BE2C (cell line): ENCODE results near the gene HIVEP3.

Experiments
- DNase-seq: peaks from one replicate; pipeline ENCODE4 v3.0.0-alpha.2; 2020
- H3K27me3 ChIP-seq: fragments of 250-450 bp; sonication (Bioruptor Pico); 2 replicates; pipeline ENCODE4 v1.5.1; 2020; ENCODE audit warnings: mild to moderate bottlenecking
- H3K36me3 ChIP-seq: fragments of 250-450 bp; sonication (Bioruptor Pico); 2 replicates; pipeline ENCODE4 v1.5.1; 2020; ENCODE audit warnings: mild to moderate bottlenecking
- H3K4me1 ChIP-seq: fragments of 250-450 bp; sonication (Bioruptor Pico); 2 replicates; pipeline ENCODE4 v1.5.1; 2020
- H3K4me3 ChIP-seq: 2 replicates; pipeline ENCODE4 v1.5.1; 2011; ENCODE audit warnings: low read depth, low read length
- H3K9me3 ChIP-seq: fragments of 250-450 bp; sonication (Bioruptor Pico); 2 replicates; pipeline ENCODE4 v1.5.1; 2020
- CTCF ChIP-seq: IDR thresholded peaks from 2 replicates; pipeline ENCODE4 v1.5.1; 2012; ENCODE audit warnings: mild to moderate bottlenecking, low read depth, low read length

The HIVEP3 gene

GRCh38 chr1:41799205-41799604 is 119.5 kb downstream of the HIVEP3 start:
- TF ChIP-seq CTCF: no peak
- Histone ChIP-seq H3K4me3 (no peak overlapping the region), H3K27me3 (no peaks in the 10 kb centered on the region), H3K36me3 (no peaks in the 10 kb centered on the region), H3K4me1 (no peaks in the 10 kb centered on the region), H3K9me3 (no peaks in the 10 kb centered on the region)
- no peak for DNase-seq

GRCh38 chr1:41795205-41795762 is 123.4 kb downstream of the HIVEP3 start:
- no peaks in the 10 kb centered on the region for H3K9me3 ChIP-seq
- no peak for DNase-seq
- H3K36me3 ChIP-seq: no peaks in the 10 kb centered on the region
- peak; percentile 34 for TF ChIP-seq CTCF
- no peak overlapping the region for H3K4me3 ChIP-seq
- no peaks in the 10 kb centered on the region for H3K27me3 ChIP-seq
- H3K4me1 ChIP-seq: no peaks in the 10 kb centered on the region

- H3K27me3 ChIP-seq: no peaks in the 10 kb centered on the region
- H3K9me3 ChIP-seq: no peaks in the 10 kb centered on the region
- no peak for DNase-seq
- no peak overlapping the region for H3K4me3 ChIP-seq
- no peak for TF ChIP-seq CTCF
- no peaks in the 10 kb centered on the region for H3K36me3 ChIP-seq
- H3K4me1 ChIP-seq: no peaks in the 10 kb centered on the region
These were observed 124.7 kb downstream of the HIVEP3 start for GRCh38 chr1:41794031-41794430.

- no peak for TF ChIP-seq CTCF
- Histone ChIP-seq H3K4me3 (no peak overlapping the region), H3K9me3 (no peaks in the 10 kb centered on the region), H3K36me3 (no peaks in the 10 kb centered on the region), H3K27me3 (no peaks in the 10 kb centered on the region), H3K4me1 (no peaks in the 10 kb centered on the region)
- no peak for DNase-seq
These were observed 126.3 kb downstream of the HIVEP3 start for GRCh38 chr1:41792485-41792770.

- no peak for DNase-seq
These were observed 126.8 kb downstream of the HIVEP3 start for GRCh38 chr1:41791667-41792484.

More at GRCh38 chr1:41791667-41792484, 126.8 kb downstream of the HIVEP3 start:
- H3K4me1 ChIP-seq: no peaks in the 10 kb centered on the region
- TF ChIP-seq CTCF: no peak
- no peak overlapping the region for H3K4me3 ChIP-seq
- H3K9me3 ChIP-seq: no peaks in the 10 kb centered on the region
- no peaks in the 10 kb centered on the region for H3K36me3 ChIP-seq
- H3K27me3 ChIP-seq: no peaks in the 10 kb centered on the region
